ENCODE data around the gene NR4A3. TPM values are rescaled to one million over a fixed set of nuclear protein-coding genes. Genes with fewer than 3 reads are reported as not detected.

The NR4A3 gene
- polyA plus RNA-seq, 1 experiment = 0.14 TPM

- no peak overlapping the region for H3K27ac ChIP-seq (ENCODE audit: low read depth, low read length)
- no peak for TF ChIP-seq CTCF (IDR thresholded peaks at IDR 0.05; ENCODE audit: low read depth, low read length)
- ChIA-PET CTCF (no interaction called here), POLR2A (no interaction called here)
- peaks cover 3% of the 10 kb centered on the region for H3K27me3 ChIP-seq (ENCODE audit: control insufficient read depth, insufficient read depth, low read length)
- no peak overlapping the region for H3K4me3 ChIP-seq (ENCODE audit: low read depth, low read length)
- DNase-seq (ENCODE audit: low read depth, low spot score) = no peak
- H3K9me3 ChIP-seq (ENCODE audit: control insufficient read depth, insufficient read depth, low read length) = no peaks in the 10 kb centered on the region
Measured at GRCh38 chr9:99787556-99787955, 34.1 kb upstream of the NR4A3 start.

- no peak for TF ChIP-seq CTCF (IDR thresholded peaks at IDR 0.05; ENCODE audit: low read depth, low read length)
- DNase-seq (ENCODE audit: low read depth, low spot score) = no peak
- CTCF ChIA-PET = no interaction called here
- H3K27ac ChIP-seq (ENCODE audit: low read depth, low read length) = no peak overlapping the region
- no peaks in the 10 kb centered on the region for H3K27me3 ChIP-seq (ENCODE audit: control insufficient read depth, insufficient read depth, low read length)
- POLR2A ChIA-PET = no interaction called here
- no peak overlapping the region for H3K4me3 ChIP-seq (ENCODE audit: low read depth, low read length)
- H3K9me3 ChIP-seq (ENCODE audit: control insufficient read depth, insufficient read depth, low read length) = no peaks in the 10 kb centered on the region
Measured at GRCh38 chr9:99793528-99793927, 28.2 kb upstream of the NR4A3 start.

- CTCF ChIA-PET = interaction anchor here (0.6 to 0.7 kb wide), 2 partner anchors 291 to 799 kb away, joined by 3 to 5 read pairs; no protein-coding TSS in a partner anchor
- TF ChIP-seq CTCF (IDR thresholded peaks at IDR 0.05; ENCODE audit: low read depth, low read length) = no peak
- no peak overlapping the region for H3K4me3 ChIP-seq (ENCODE audit: low read depth, low read length)
- no peak for DNase-seq (ENCODE audit: low read depth, low spot score)
- no peaks in the 10 kb centered on the region for H3K9me3 ChIP-seq (ENCODE audit: control insufficient read depth, insufficient read depth, low read length)
- no peak overlapping the region for H3K27ac ChIP-seq (ENCODE audit: low read depth, low read length)
- POLR2A ChIA-PET = interaction anchor here (0.6 kb wide), 1 partner anchor 578 kb away, joined by 3 read pairs; no protein-coding TSS in a partner anchor
- no peaks in the 10 kb centered on the region for H3K27me3 ChIP-seq (ENCODE audit: control insufficient read depth, insufficient read depth, low read length)
Measured at GRCh38 chr9:99796231-99796630, 25.5 kb upstream of the NR4A3 start.

GRCh38 chr9:99801775-99802174 is 19.9 kb upstream of the NR4A3 start:
- ChIA-PET CTCF (no interaction called here), POLR2A (no interaction called here)
- H3K27me3 ChIP-seq (ENCODE audit: control insufficient read depth, insufficient read depth, low read length) = no peaks in the 10 kb centered on the region
- no peak overlapping the region for H3K27ac ChIP-seq (ENCODE audit: low read depth, low read length)
- no peak overlapping the region for H3K4me3 ChIP-seq (ENCODE audit: low read depth, low read length)
- no peaks in the 10 kb centered on the region for H3K9me3 ChIP-seq (ENCODE audit: control insufficient read depth, insufficient read depth, low read length)
- DNase-seq (ENCODE audit: low read depth, low spot score) = no peak
- no peak for TF ChIP-seq CTCF (IDR thresholded peaks at IDR 0.05; ENCODE audit: low read depth, low read length)

- no peak for TF ChIP-seq CTCF (IDR thresholded peaks at IDR 0.05; ENCODE audit: low read depth, low read length)
- no peak for DNase-seq (ENCODE audit: low read depth, low spot score)
- POLR2A ChIA-PET = no interaction called here
- no peak overlapping the region for H3K4me3 ChIP-seq (ENCODE audit: low read depth, low read length)
- no peaks in the 10 kb centered on the region for H3K9me3 ChIP-seq (ENCODE audit: control insufficient read depth, insufficient read depth, low read length)
- no peak overlapping the region for H3K27ac ChIP-seq (ENCODE audit: low read depth, low read length)
- no peaks in the 10 kb centered on the region for H3K27me3 ChIP-seq (ENCODE audit: control insufficient read depth, insufficient read depth, low read length)
- CTCF ChIA-PET = interaction anchor here (0.7 to 1.5 kb wide), 4 partner anchors 11 to 792 kb away, joined by 3 to 4 read pairs (median 3); no protein-coding TSS in a partner anchor
Measured at GRCh38 chr9:99803694-99804093, 18.0 kb upstream of the NR4A3 start.
